ENCODE data around the gene RBM48.
A peak's percentile ranks its signal among the peaks of the same experiment; 100 is the strongest.
"Not testable (repeated sequence)": the region's sequence is repeated elsewhere in the genome, so short reads cannot be mapped to it uniquely, and the experiment has no call there.

RBM48 gene

DNA sequence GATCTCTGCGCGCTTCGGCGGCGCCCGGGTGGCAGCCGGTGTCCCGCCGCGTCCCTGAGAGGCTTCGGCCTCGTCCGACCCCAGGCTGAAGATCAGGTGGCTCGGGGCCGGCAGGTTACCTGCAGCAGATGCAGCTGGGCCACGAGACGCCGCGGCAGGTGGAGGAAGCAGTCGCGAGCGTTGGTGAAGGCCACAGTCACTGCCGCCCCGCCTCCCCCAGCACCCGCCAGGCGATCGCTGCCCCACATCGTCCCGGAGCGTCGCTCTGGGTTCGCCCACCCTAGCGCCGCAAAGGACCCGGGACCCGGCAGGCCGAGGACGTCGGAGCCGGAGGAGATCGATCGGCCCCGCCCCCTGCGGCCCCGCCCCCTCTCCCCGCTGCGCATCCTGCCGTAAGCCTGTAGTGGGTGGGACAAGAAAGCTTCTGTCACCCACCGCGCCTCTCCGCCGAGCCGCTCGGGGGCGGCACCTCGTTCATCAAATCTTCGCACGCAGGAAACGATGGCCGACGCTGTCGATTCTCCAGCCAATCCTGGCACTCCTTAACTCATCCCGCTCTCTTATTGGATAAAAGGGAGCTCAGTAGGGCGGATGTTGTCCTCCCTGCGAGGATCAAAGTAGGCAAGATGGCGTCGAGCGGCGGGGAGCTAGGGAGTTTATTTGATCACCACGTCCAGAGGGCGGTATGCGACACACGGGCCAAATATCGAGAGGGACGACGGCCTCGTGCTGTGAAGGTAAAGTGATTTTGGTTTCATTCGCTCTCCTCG, at the start of gene RBM48, which contains the start of gene PEX1:
RBM48 (plus strand) TSS at position 608 of the 770 bp plus-strand sequence; CDS start at position 627, 19 bp downstream.
PEX1 (minus strand) TSS at position 333 of the 770 bp plus-strand sequence; CDS start at position 248, 85 bp downstream.
- DNase-seq (ENCODE audit: low spot score), result peak; percentile 99

DNA sequence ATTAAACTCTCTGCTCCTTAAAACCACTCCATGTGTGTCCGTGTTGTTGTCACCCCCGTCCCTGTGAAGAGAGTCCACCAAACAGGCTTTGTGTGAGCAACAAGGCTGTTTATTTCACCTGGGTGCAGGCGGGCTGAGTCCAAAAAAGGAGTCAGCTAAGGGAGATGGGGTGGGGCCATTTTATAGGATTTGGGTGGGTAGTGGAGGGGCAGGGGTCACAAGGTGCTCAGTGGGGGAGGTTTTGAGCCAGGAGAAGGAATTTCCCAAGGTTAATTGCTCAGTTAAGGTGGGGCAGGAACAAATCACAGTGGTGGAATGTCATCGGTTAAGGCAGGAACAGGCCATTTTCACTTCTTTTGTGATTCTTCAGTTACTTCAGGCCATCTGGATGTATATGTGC, 49.4 kb upstream of the RBM48 start:
- DNase-seq (ENCODE audit: low spot score), result not testable (repeated sequence)

DNA sequence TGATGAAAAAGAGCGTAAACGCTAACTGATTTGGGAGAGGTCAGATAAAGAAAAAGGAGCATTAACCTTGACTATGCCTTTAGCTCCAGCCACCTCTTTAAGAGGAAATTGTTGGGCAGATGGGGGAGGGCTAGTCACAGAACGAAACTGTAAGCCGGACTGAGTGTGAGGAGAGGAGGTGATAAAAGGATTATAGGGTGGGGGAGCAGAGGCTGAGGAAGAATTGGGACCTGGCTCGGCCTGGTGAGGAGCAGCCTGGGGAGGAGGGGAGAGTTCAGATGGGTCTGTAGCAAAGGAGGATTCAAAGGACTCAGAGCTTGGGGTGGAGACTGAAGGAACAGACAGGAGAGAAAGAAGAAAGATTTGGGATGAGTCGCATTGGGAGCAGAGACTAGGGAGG, 45.0 kb upstream of the RBM48 start:
- not testable (repeated sequence) for DNase-seq (ENCODE audit: low spot score)

DNA sequence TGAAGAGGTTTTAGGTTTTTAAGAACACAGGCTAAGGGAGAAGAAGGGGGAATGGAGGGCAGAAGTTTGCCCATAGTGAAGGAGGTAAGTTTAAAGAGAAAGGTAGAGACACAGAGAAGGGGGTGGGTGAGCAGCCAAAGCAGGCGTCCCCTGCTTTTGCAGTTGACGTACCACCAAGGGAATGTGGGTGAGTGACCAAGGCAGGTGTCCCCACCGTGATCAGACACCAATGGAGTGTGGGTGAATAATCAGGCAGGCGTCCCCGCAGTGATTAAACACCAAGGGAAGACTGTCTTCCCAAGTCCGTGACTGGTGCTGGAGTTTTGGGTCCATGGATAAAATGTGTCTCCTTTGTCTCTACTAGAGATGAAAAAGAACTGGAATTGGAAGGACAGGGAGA, 44.4 kb upstream of the RBM48 start:
- DNase-seq (ENCODE audit: low spot score), result not testable (repeated sequence)

DNA sequence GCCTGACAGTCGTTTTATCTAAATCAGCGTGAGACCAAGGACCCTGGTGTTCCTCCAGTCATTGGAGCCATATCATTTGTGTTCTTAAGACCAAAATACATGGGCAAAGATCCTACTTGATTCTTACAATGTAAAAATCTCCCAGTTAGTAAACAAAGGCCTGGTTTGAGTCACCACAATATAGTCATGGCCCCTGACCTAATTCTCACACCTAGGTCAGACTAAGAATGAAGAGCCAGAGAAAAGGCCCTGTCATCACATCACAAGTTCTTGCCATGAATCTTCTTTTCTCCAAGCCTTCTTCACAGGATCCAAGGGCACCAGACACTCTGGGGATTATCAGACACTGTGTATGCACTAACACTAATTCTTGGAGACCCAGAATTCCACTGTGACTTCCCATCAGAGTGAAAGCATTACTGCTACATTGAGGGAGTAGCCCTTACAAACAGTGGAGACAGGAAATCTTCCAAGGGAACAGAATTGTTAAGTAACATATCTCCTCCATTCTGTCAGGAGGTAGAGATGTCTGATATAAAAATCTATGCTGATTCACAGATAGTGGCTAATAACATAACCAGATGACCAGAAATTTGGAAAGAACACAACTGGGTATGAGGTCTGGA, 43.2 kb upstream of the RBM48 start:
- no peak for DNase-seq (ENCODE audit: low spot score)

DNA sequence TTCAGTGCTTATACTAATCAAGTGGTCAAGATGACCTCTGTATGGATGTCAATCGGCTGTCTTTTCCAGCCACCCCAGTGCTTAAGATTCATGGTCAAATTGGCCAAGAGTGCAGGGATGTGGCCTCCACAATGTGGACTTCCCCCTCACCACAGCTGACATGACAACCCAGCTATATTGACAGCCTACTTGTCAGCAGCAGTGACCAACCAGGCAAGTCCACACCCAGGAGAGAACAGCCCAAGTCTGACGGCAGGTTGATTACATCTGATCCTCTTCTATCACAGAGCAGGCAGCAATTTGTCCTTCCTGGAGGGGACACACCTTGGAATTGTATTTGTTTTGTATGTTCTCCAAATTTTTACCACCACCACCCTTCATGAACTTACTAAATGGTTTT, 42.6 kb upstream of the RBM48 start:
- DNase-seq (ENCODE audit: low spot score), result no peak

DNA sequence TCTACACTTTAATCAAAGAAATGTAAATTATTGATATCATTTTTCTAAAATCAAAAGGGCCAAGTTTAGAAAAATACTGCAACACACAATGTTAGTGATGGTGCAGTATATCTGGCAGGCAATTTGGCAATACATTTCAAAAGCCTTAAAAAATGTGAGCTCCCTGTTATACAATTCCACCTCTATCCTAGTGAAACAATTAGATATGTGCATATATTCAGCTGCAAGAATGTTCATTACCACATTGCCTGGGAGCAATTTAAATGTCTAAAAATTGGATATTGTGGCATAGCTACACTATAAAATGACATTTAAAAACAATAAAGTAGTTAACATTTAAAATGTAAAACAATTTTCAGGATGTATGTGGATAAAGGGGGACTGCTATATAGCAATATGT, 40.8 kb upstream of the RBM48 start:
- no peak for DNase-seq (ENCODE audit: low spot score)

DNA sequence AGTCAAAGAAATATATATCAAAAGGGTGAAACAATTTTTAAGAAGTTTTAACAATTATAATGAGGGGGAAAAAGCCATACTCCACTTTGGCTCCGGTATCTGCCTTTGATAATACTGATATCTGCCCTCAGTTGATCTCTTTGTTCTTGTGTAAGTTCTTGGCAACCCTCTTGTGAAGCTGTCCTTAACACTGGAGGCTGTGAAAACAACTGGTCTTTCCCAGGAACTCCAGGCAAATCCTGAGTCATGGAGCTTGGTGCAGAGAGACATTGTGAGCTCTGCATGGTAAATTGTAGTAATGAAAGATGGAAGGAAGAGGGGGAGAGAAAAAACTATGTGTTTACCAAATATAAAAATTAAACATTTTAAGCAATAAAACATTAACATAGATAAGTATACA, 39.0 kb upstream of the RBM48 start:
- DNase-seq (ENCODE audit: low spot score), result no peak

DNA sequence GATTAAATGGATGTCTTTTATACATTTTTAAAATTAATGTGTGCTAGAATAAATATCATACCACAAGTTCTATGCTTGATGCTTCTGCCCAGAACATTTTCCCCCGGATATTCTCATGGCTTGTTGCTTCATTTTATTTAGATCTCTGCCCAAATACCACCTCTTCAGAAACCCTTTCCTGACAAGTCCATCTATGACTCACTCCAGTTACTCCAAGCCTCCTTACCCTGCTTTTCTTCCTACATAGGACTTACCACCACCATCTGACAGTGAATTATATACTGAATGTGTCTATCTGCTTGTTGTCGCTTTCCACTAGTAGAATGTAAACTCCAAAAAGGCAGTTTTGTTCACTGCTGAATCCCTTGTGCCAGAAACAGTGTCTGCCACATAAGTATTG, 31.7 kb upstream of the RBM48 start:
- no peak for DNase-seq (ENCODE audit: low spot score)

DNA sequence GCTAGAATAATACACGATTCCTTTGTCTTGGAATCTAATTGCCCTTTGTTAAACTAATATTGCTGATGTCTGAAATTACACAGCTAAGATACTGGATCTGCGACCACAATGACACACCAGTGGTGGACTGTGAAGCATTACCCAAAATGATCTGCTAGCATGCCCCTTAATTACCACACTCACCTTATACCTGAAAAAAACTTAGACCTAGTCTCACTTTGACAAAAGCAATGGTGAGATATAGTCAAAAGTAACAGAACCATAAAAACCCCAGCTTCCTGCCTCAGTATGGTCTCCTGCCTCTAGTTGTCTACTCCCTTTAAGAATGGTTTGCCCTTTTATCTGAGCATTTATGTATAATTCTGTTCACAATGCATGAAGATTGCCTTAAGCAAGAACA, 30.0 kb upstream of the RBM48 start:
- DNase-seq (ENCODE audit: low spot score), result no peak

DNA sequence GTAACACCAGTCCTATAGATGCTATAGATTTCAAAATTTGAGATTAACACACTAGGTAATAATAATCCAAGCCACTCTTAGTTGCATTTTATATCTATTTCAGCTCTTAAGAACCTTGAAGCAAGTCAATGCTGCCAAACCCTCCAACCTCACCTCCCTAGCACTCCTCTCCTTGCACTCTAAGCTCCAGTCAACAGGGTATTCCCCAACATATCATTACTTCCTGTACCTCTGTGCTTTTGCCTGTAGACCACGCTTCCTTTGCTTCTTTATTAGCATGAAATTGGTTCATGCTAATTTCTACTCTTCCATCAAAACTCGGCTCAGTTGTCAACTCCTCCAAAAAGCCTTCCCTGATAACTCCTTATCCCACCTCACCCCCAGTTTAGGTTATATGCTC, 24.8 kb upstream of the RBM48 start:
- no peak for DNase-seq (ENCODE audit: low spot score)

DNA sequence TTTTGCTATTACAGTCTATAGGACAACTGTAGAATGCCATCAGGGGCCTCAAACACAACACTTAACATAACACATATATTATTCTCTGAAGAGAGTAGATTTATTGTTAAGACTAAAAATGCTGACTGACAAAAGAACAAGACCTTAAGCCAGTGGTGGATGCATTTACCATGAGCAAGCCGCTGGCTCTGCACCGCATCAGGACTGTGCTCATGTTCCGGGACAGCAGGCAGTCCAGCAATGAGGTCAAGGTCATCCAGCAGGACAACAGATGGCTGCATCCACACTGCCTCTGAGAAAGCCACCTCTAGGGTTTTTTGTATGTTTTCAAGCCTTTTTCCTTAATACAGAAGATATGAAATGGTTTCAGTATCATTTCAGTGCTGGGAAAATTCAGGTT, 24.0 kb upstream of the RBM48 start:
- DNase-seq (ENCODE audit: low spot score), result no peak

DNA sequence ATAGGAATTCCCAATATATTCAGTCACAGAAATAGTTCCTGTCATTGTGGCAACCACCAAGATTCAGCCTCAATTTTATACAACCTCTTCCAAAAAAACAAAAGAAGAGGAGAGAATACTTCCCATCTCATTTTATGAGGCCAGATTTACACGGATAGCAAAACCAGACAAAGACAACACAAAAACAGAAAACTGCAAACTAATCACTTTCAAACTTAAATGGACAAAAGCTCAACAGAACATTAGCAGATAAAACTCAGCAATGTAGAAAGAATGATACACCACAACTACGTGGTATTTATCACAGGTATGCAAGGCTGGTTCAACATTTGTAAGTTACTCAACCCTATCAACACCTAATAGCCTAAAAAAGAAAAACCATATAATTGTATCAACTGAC, 22.2 kb upstream of the RBM48 start:
- DNase-seq (ENCODE audit: low spot score), result no peak

DNA sequence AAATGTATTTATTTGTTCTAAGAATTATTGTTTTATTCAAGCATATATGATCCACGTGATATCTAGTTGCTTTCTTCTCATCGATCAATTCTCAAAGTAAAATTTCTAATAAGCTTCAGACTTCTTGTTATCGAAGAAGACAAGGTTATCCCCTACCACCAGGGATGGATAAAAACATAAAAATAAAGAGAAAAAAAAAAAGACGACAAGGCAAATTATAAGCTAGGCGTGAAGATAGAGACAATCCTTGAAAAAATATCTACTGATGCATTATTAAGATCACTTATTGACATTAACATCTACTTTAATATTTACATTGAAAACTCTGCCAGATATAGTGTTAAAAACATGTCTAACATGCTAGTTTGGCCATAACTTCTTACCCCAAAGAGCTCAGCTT, 19.6 kb upstream of the RBM48 start:
- no peak for DNase-seq (ENCODE audit: low spot score)

DNA sequence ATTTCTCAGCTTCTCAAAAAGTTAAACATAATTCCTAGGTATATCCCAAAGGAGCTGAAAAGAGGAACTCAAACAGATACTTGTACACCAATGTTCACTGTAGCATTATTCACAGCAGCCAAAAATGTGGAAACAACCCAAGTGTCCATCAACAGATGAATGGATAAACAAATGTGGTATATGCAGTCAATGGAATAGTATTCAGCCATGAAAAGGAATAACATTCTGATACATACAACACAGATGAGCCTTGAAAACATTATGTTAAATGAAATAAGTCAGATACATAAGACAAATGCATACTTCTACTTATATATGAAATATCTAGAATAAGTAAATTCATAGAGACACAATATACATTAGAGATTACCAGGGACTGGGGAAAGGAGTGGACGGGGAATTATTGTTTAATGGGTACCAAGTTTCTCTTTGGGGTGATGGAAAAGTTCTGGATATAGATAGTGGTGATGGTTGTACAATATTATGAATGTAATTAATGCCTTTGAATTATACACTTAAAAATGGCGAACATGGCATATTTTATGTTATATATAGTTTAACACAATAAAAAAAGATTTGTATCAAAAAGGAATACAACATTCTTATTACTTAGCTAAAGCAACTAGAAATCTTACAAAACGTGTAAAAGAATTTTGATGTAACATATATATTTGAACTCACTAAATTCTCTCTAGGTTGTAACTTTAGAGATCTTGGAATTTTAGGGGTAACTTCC, 15.3 kb upstream of the RBM48 start:
- DNase-seq (ENCODE audit: low spot score), result no peak

DNA sequence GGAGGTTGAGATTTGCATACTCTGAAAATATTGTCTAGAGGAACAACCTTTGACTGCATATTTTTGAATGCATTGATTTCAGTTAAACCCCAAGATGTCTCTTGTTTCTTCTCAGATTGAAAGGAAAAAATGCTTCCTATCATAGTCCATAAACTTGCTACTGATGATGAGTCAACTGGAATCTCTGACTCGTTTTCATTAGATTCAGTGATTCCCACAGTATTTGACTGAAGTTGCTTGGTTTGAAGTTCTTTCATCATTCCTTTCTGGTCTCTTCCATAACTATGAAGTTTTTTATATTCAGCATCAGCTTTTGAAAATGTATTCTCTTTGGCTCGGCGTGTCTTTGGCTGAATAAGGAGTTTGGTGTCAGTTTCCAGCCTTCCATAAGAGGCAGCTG, 11.0 kb upstream of the RBM48 start:
- no peak for DNase-seq (ENCODE audit: low spot score)

DNA sequence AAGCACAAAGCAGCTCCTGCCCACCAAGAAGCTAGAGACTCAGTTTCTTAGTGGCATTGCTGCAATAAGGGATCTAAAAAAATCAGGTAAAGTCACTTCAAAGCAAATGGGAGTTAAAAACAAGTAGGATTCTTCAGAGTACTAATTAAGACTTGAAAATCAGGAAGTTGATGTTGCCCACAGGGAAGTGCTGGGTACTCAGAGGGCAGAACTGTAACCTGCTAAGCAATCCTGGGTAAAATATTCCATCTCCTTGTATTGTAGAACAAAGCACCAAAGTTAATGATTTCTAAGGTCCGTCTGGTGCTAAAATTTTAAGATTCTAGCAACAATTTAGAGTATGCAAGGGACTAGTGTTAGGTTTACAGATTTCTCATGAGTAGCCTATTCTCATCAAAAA, 8.6 kb upstream of the RBM48 start:
- no peak for DNase-seq (ENCODE audit: low spot score)

DNA sequence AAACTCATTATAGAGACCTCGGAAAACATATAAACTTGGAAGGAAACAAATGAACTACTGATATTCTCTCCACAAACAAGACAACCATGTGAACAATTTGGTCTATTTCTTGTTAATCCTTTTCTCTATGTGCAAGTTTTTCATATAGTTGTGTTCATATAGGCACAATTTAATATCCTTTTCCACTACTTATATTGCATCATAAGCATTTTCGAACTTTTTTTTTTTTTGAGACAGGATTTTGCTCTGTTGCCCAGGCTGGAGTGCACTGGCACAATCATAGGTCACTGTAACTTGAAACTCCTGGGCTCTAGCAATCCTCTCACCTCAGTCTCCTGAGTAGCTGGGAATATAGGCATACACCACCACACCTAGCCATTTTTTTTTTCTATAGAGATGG, 5.5 kb upstream of the RBM48 start:
- DNase-seq (ENCODE audit: low spot score), result no peak

DNA sequence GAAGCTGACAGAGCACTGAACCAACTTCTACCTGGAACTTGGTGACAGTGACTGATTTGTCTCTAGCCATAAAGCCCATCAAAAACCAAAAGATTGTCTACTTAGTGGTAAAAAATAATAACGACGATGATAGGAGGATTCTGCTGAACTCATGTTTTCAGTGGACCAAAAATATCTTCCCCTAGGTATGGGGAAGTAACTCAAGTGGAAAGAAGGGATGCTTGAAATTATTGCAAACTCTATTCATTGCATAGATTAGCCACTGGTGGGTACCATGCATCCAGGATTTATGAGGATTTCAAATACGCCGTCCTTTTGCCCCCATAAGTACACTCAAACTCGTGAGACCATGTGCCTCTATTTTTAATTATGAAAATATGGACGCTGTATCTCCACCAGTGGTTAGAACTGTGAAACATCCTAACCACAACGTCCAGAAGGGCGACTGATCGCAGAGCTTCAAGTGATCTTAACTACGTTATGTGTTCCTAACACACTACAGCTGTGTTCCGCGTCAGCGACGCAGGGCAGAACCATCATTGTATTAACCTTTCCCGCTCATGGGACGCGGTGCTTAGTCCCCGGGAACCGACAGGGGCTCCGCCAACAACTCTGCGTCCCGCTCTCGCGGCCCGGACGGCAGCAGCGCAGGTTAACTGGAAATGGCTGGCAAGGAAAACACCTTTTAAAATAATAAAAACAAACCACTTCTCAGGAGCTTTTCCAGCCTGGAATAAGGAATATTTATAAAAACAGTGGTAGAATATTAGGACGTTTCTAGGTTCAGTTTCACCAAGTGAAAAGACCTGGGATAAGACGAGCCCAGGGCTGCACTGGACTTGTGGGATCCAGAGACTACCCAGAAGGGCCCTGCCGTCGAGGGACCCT, 1.1 kb upstream of the RBM48 start:
- peak; percentile 51 for DNase-seq (ENCODE audit: low spot score)

DNA sequence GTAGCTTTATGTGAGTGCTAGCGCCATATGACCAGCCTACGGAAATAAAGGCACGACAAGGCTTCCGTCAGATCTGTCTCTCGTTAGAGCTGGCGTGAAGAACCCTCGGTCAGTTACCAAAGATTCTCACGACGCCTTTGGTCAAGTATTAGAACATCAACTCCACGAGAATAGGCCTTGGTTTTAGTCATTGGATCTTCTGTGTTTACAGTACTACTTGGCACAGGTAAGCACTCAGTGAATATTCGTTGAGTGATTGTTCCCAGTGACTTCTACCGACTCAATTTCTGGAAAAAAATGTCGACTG, 316 bp downstream of the RBM48 start:
- DNase-seq (ENCODE audit: low spot score), result no peak

DNA sequence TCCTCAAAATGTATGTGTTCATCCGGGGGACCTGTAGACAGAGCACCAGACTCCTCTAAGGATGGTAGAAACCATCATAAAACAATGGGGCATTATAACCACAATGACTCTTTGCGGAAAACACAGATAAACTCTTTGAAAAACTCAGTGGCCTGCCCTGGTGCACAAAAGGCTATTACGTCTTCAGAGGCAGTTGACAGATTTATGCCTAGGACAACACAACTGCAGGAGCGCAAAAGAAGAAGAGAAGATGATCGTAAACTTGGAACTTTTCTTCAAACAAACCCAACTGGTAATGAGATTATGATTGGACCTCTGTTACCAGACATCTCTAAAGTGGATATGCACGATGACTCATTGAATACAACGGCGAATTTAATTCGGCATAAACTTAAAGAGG, 6.0 kb downstream of the RBM48 start:
- DNase-seq (ENCODE audit: low spot score), result no peak

DNA sequence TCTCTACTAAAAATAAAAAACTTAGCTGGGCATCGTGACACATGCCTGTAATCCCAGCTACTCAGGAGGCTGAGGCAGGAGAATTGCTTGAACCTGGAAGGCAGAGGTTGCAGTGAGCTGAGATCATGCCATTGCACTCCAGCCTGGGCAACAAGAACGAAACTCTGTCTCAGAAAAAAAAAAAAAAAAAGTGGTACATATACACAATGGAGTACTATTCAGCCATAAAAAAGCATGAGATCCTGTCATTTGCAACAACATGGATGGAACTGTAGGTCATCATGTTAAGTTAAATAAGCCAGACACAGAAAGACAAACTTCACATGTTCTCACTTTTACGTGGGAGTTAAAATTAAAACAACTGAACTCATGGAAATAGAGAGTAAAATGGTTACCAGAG, 14.9 kb downstream of the RBM48 start:
- not testable (repeated sequence) for DNase-seq (ENCODE audit: low spot score)
